ENCODE data around the gene SCO2. TPM values are rescaled to one million over a fixed set of nuclear protein-coding genes. Genes with fewer than 3 reads are reported as not detected.

SCO2 gene
- polyA plus RNA-seq, 1 donor from 2014 or later = 9.6 TPM

GRCh38 chr22:50522806-50523438 lies 2.5 kb downstream of the SCO2 start:
- Histone ChIP-seq H3K9ac (ENCODE audit: low read length) (no peak overlapping the region), H4K20me1 (ENCODE audit: insufficient read depth) (no peaks in the 10 kb centered on the region), H3K9me2 (ENCODE audit: insufficient read depth, low read length) (no peaks in the 10 kb centered on the region), H3K27me3 (ENCODE audit: insufficient read depth, low read depth, low read length) (no peaks in the 10 kb centered on the region), H3K79me2 (replicated peaks; ENCODE audit: insufficient read depth, low read length) (no peaks in the 10 kb centered on the region), H3K27ac (ENCODE audit: low read length) (no peak overlapping the region), H3K9me3 (ENCODE audit: low read length) (no peaks in the 10 kb centered on the region), H3F3A (ENCODE audit: insufficient read depth, low read length, poor library complexity, severe bottlenecking) (no peaks in the 10 kb centered on the region), H3K4me2 (ENCODE audit: low read length) (no peak overlapping the region), H3K36me3 (ENCODE audit: insufficient read depth, low read length) (no peaks in the 10 kb centered on the region), H3K4me3 (ENCODE audit: low read length) (no peak overlapping the region), H2AFZ (ENCODE audit: low read depth, low read length) (no peak overlapping the region)
- TF ChIP-seq REST (IDR thresholded peaks at IDR 0.05; ENCODE audit: borderline replicate concordance) = no peak
- no peak for TF ChIP-seq SMC3 (conservative IDR thresholded peaks at IDR 0.05; ENCODE audit: poor library complexity)
- TF ChIP-seq POLR2AphosphoS5 (IDR thresholded peaks at IDR 0.05) = no peak
- no peak for TF ChIP-seq EP300 (conservative IDR thresholded peaks at IDR 0.05; ENCODE audit: poor library complexity, severe bottlenecking)
- no peak for TF ChIP-seq RAD21 (conservative IDR thresholded peaks at IDR 0.05)
- TF ChIP-seq TAF1 (IDR thresholded peaks at IDR 0.05; ENCODE audit: low read depth) = no peak
- no peak for TF ChIP-seq EZH2 (IDR thresholded peaks at IDR 0.05; ENCODE audit: borderline replicate concordance, insufficient read depth, low read length, poor library complexity, severe bottlenecking)
- TF ChIP-seq CTCF (IDR thresholded peaks at IDR 0.05; ENCODE audit: poor library complexity, severe bottlenecking) = no peak
- no peak for TF ChIP-seq MXI1 (conservative IDR thresholded peaks at IDR 0.05; ENCODE audit: poor library complexity, severe bottlenecking)

DNA sequence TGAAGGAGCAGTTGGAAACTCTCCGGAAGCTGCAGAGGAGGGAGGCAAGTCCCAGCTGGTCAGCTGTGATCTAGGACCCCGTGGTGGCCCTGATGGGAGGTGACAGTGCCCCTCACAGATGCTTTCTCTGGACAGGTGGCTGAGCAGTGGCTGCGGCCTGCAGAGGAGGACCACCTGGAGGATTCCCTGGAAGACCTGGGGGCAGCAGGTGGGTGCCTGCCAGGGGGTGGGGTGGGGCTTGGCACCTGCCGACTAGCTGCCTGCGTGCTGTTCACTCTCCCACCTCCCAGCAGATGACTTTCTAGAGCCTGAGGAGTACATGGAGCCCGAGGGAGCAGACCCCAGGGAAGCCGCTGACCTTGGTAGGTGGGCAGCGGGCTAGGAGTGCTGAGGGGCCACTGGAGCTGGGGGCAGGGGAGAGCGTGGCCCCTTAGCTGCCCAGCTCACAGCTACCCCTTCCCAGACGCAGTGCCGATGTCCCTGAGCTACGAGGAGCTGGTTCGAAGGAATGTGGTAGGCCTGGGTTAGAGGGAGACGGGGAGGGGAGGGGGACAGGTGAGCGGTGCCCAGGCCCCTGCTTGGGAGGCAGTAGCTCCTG lies 3.1 kb downstream of the SCO2 start:
- Histone ChIP-seq H3K27me3 (ENCODE audit: insufficient read depth, low read depth, low read length) (no peaks in the 10 kb centered on the region), H3K36me3 (ENCODE audit: insufficient read depth, low read length) (no peaks in the 10 kb centered on the region), H4K20me1 (ENCODE audit: insufficient read depth) (no peaks in the 10 kb centered on the region), H3K27ac (ENCODE audit: low read length) (no peak overlapping the region), H3K9ac (ENCODE audit: low read length) (no peak overlapping the region), H3K4me3 (ENCODE audit: low read length) (no peak overlapping the region), H3K4me2 (ENCODE audit: low read length) (no peak overlapping the region), H3K9me3 (ENCODE audit: low read length) (no peaks in the 10 kb centered on the region), H3F3A (ENCODE audit: insufficient read depth, low read length, poor library complexity, severe bottlenecking) (no peaks in the 10 kb centered on the region), H2AFZ (ENCODE audit: low read depth, low read length) (no peak overlapping the region), H3K9me2 (ENCODE audit: insufficient read depth, low read length) (no peaks in the 10 kb centered on the region), H3K79me2 (replicated peaks; ENCODE audit: insufficient read depth, low read length) (no peaks in the 10 kb centered on the region)
- TF ChIP-seq SMC3 (conservative IDR thresholded peaks at IDR 0.05; ENCODE audit: poor library complexity) (no peak), MXI1 (conservative IDR thresholded peaks at IDR 0.05; ENCODE audit: poor library complexity, severe bottlenecking) (no peak), RAD21 (conservative IDR thresholded peaks at IDR 0.05) (no peak), REST (IDR thresholded peaks at IDR 0.05; ENCODE audit: borderline replicate concordance) (no peak), POLR2AphosphoS5 (IDR thresholded peaks at IDR 0.05) (no peak), TAF1 (IDR thresholded peaks at IDR 0.05; ENCODE audit: low read depth) (no peak), EZH2 (IDR thresholded peaks at IDR 0.05; ENCODE audit: borderline replicate concordance, insufficient read depth, low read length, poor library complexity, severe bottlenecking) (no peak), CTCF (IDR thresholded peaks at IDR 0.05; ENCODE audit: poor library complexity, severe bottlenecking) (no peak), EP300 (conservative IDR thresholded peaks at IDR 0.05; ENCODE audit: poor library complexity, severe bottlenecking) (no peak)

All from neural cell (in vitro differentiated cells).